Lower leg skin (tissue), 3 donors: ENCODE results near the gene RPL32.

Experiments used
- CTCF ChIP-seq, 3 donors: fragments of 450-650 bp; IDR thresholded peaks; one replicate each; pipeline ENCODE4 v1.5.1; 2016; ENCODE audit warnings: antibody characterized with exemption in 3 of 3, mild to moderate bottlenecking in 3 of 3, moderate library complexity in 2 of 3
- POLR2A ChIP-seq, 2 donors: fragments of 450-650 bp; IDR thresholded peaks; one replicate each; pipeline ENCODE4 v1.6.1; 2016 to 2017; ENCODE audit warnings: antibody characterized with exemption in 2 of 2, mild to moderate bottlenecking in 1 of 2, moderate library complexity in 1 of 2

- TF ChIP-seq CTCF (IDR thresholded peaks at IDR 0.05): no peak
- no peak for TF ChIP-seq POLR2A (IDR thresholded peaks at IDR 0.05)
Observed at GRCh38 chr3:12810961-12811360, 30.4 kb downstream of the RPL32 start.
